ENCODE results near the gene ABCA2. TPM values are rescaled to one million over a fixed set of nuclear protein-coding genes. Genes with fewer than 3 reads are reported as not detected.

ABCA2 gene
- total RNA-seq, 2 donors from 2014 or later: 37.2 to 60.5 TPM

DNA sequence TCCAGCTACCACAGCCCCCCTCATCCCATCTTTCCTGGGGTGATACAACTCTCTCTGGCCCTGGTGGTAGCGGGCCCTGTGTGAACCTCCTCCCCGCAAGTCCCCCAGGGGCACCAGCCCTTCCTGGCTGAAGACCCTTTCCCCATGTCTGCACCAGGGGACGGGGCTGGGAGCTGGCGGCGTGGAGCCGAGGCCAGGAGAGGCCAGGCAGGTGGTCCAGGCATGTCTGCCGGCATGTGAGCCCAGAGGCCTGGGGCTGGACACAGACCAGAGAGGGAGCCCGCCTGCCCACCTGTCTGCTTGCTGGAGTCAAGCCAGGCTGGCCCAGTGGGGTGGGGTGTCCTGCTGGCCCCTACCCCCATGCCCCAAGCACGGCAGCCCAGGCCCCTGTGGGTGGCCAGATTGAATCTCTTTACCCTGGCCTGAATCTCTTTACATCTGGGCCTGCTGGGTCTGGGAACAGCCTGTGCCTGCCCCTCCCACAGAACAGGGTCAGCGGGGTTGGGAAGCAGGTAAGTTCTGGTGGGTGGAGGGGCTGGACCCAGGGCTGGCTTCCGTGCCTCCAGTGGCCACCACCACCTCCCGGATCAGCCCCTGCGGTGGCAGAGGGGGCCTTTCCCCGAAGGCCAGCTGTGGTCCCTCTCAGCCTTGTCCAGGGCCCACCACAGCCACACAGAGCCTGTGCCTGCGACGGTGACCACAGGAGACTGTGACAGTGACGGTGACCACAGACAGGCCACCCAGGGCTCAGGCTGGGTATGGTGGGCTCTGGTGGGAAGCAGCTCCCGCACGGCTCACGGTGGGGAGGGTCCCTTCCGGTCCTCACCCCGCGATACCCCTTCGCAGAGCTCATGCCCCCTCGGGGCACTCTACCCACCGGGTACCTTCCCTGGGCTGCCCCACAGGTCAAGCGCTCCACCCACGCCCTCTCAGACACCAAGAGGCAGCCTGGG, 68.9 kb downstream of the ABCA2 start:
- TF ChIP-seq, protein P1, sequence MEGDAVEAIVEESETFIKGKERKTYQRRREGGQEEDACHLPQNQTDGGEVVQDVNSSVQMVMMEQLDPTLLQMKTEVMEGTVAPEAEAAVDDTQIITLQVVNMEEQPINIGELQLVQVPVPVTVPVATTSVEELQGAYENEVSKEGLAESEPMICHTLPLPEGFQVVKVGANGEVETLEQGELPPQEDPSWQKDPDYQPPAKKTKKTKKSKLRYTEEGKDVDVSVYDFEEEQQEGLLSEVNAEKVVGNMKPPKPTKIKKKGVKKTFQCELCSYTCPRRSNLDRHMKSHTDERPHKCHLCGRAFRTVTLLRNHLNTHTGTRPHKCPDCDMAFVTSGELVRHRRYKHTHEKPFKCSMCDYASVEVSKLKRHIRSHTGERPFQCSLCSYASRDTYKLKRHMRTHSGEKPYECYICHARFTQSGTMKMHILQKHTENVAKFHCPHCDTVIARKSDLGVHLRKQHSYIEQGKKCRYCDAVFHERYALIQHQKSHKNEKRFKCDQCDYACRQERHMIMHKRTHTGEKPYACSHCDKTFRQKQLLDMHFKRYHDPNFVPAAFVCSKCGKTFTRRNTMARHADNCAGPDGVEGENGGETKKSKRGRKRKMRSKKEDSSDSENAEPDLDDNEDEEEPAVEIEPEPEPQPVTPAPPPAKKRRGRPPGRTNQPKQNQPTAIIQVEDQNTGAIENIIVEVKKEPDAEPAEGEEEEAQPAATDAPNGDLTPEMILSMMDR (IDR thresholded peaks at IDR 0.05): no peak
- H3K27ac ChIP-seq: no peak overlapping the region
- H3K27me3 ChIP-seq (replicated peaks; ENCODE audit: insufficient read depth): no peaks in the 10 kb centered on the region
- peaks cover 6 to 16% of the 10 kb centered on the region in 2 donors for H3K4me1 ChIP-seq (ENCODE audit: control insufficient read depth in 1 of 2, low read depth in 2 of 2)
- ATAC-seq (ENCODE audit: insufficient number of reproducible peaks, low FRiP score, low read depth) (no peak), DNase-seq (ENCODE audit: low spot score) (no peak)
- H3K36me3 ChIP-seq: no peaks in the 10 kb centered on the region
- no peak overlapping the region for H3K4me3 ChIP-seq
- H3K9me3 ChIP-seq: no peaks in the 10 kb centered on the region

DNA sequence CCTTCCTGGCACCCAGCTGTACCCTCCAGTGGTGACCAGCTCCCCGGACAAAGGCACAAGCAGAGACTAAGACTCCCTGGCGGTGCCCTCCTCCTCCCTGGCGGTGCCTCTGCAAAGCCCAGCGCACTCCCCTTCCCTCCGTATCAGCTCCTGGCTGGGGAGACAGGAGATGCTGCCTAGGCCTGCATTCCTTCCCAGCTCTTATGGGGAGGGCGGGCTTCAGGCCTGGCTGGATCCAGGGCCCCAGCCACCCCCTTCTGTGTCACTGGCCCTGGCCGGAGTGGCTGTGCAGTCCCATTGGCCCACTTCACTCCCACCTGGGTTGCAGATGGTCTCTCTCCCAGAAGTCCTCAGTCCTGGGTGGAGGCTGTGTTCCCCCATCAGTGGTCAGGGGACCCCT, 69.6 kb downstream of the ABCA2 start:
- no peaks in the 10 kb centered on the region for H3K27me3 ChIP-seq (replicated peaks; ENCODE audit: insufficient read depth)
- ATAC-seq (ENCODE audit: insufficient number of reproducible peaks, low FRiP score, low read depth) (no peak), DNase-seq (ENCODE audit: low spot score) (no peak)
- TF ChIP-seq, protein P1 (IDR thresholded peaks at IDR 0.05): no peak
- H3K36me3 ChIP-seq: no peaks in the 10 kb centered on the region
- H3K27ac ChIP-seq: no peak overlapping the region
- no peaks in the 10 kb centered on the region for H3K9me3 ChIP-seq
- H3K4me3 ChIP-seq: no peak overlapping the region
- peaks cover 6 to 16% of the 10 kb centered on the region in 2 donors for H3K4me1 ChIP-seq (ENCODE audit: control insufficient read depth in 1 of 2, low read depth in 2 of 2)

DNA sequence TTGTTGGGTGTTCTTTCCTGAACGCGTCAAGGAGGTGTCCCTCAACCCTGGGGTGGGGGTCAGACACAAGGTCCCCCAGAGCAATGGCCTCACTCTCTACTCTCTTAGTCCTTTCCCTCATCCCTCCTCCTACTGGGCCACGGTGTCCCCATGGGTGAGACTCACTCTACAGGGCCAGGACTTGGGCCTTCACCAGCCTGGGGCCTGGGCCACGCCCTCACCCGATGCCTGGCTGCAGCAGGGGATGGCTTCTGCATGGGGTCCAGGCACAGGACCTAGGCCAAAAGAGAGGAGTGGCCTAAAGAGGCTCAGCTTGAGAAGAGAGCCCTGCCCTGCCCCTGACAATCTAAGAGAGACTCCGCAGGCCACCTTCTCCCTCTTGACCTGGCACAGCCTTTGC, 70.1 kb downstream of the ABCA2 start:
- no peak for DNase-seq (ENCODE audit: low spot score)
- ATAC-seq (ENCODE audit: insufficient number of reproducible peaks, low FRiP score, low read depth): no peak
- Histone ChIP-seq H3K36me3 (no peaks in the 10 kb centered on the region), H3K27ac (no peak overlapping the region), H3K27me3 (replicated peaks; ENCODE audit: insufficient read depth) (no peaks in the 10 kb centered on the region), H3K4me1 (ENCODE audit: control insufficient read depth in 1 of 2, low read depth in 2 of 2) (peaks cover 6 to 16% of the 10 kb centered on the region in 2 donors), H3K4me3 (no peak overlapping the region), H3K9me3 (no peaks in the 10 kb centered on the region)
- TF ChIP-seq, protein P1 (IDR thresholded peaks at IDR 0.05): no peak

DNA sequence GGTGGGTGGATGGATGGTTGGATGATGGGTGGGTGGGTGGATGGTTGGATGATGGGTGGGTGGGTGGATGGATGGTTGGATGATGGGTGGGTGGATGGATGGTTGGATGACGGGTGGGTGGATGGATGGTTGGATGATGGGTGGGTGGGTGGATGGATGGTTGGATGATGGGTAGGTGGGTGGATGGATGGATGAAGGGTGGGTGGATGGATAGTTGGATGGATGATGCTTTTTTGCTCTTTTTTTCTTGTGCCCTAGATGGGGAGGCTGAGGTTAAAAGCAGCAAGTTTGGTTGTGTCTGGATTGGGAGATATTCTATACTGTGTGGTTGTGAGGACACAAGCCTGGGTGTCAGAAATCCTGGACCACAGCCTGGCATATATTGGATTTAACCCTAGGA, 70.6 kb downstream of the ABCA2 start:
- Histone ChIP-seq H3K9me3 (no peaks in the 10 kb centered on the region), H3K4me1 (ENCODE audit: control insufficient read depth in 1 of 2, low read depth in 2 of 2) (peaks cover 6 to 16% of the 10 kb centered on the region in 2 donors), H3K27ac (no peak overlapping the region), H3K36me3 (no peaks in the 10 kb centered on the region), H3K27me3 (replicated peaks; ENCODE audit: insufficient read depth) (no peaks in the 10 kb centered on the region), H3K4me3 (no peak overlapping the region)
- TF ChIP-seq, protein P1 (IDR thresholded peaks at IDR 0.05): no peak
- DNase-seq (ENCODE audit: low spot score) (no peak), ATAC-seq (ENCODE audit: insufficient number of reproducible peaks, low FRiP score, low read depth) (no peak)

Other genes starting within 250 kb of the ABCA2 start
- 10 to 100 TPM; 12.8 to 37.8 TPM for gene TMEM141, start 236.9 kb downstream of the ABCA2 start, total RNA-seq
- gene CCDC183, start 231.9 kb downstream of the ABCA2 start, total RNA-seq: under 1 TPM; 0.68 to 0.71 TPM
- 10 to 100 TPM; 61.7 to 86.2 TPM for gene RABL6, start 220.3 kb downstream of the ABCA2 start, total RNA-seq
- 1 to 10 TPM; 7.3 to 9.2 TPM for gene AJM1, start 185.8 kb downstream of the ABCA2 start, total RNA-seq
- 10 to 100 TPM; 37.5 to 92.1 TPM for gene PHPT1, start 178.8 kb downstream of the ABCA2 start, total RNA-seq
- 1 to 10 TPM; 1.8 to 2.8 TPM for gene MAMDC4, start 175.9 kb downstream of the ABCA2 start, total RNA-seq
- 100 to 1,000 TPM; 200 to 240 TPM for gene EDF1, start 161.9 kb downstream of the ABCA2 start, total RNA-seq
- gene TRAF2, start 141.7 kb downstream of the ABCA2 start, total RNA-seq: 10 to 100 TPM; 11.6 to 12.9 TPM
- 100 to 1,000 TPM; 176 to 383 TPM for gene FBXW5, start 83.5 kb downstream of the ABCA2 start, total RNA-seq
- gene C8G, start 83.0 kb downstream of the ABCA2 start, total RNA-seq: not detected
- under 1 TPM in 1 of 2 donors, not detected in 1; 0.27 TPM for gene LCN12, start 76.0 kb downstream of the ABCA2 start, total RNA-seq
- 10 to 100 TPM; 66.1 to 89.5 TPM for gene PTGDS, start 50.7 kb downstream of the ABCA2 start, total RNA-seq
- gene LCNL1, start 45.2 kb downstream of the ABCA2 start, total RNA-seq: not detected
- gene PAXX, start 35.8 kb downstream of the ABCA2 start, total RNA-seq: 10 to 100 TPM; 49.9 to 57.3 TPM
- gene CLIC3, start 31.7 kb downstream of the ABCA2 start, total RNA-seq: 1 to 10 TPM; 1.4 to 8.7 TPM
- not detected for gene FUT7, start 3.9 kb upstream of the ABCA2 start, total RNA-seq
- gene NPDC1, start 17.9 kb upstream of the ABCA2 start, total RNA-seq: 10 to 100 TPM; 71.5 to 95.8 TPM
- gene ENTPD2, start 25.8 kb upstream of the ABCA2 start, total RNA-seq: under 1 TPM; 0.92 to 0.95 TPM
- gene SAPCD2, start 42.3 kb upstream of the ABCA2 start, total RNA-seq: under 1 TPM; 0.41 to 0.92 TPM
- gene UAP1L1, start 49.3 kb upstream of the ABCA2 start, total RNA-seq: 10 to 100 TPM in 1 of 2 donors, 1 to 10 TPM in 1; 9.6 to 11.4 TPM
- gene MAN1B1, start 58.7 kb upstream of the ABCA2 start, total RNA-seq: 10 to 100 TPM; 32.9 to 52.9 TPM
- gene DPP7, start 86.5 kb upstream of the ABCA2 start, total RNA-seq: 100 to 1,000 TPM; 100 to 148 TPM
- not detected for gene GRIN1, start 110.9 kb upstream of the ABCA2 start, total RNA-seq
- gene LRRC26, start 141.8 kb upstream of the ABCA2 start, total RNA-seq: not detected
- not detected for gene TMEM210, start 143.8 kb upstream of the ABCA2 start, total RNA-seq
- gene ANAPC2, start 160.3 kb upstream of the ABCA2 start, total RNA-seq: 10 to 100 TPM; 25.2 to 43.0 TPM
- gene SSNA1, start 160.4 kb upstream of the ABCA2 start, total RNA-seq: 10 to 100 TPM; 40.6 to 67.1 TPM
- gene TPRN, start 172.5 kb upstream of the ABCA2 start, total RNA-seq: 1 to 10 TPM; 4.7 to 5.6 TPM
- 10 to 100 TPM; 12.0 to 35.2 TPM for gene TMEM203, start 177.4 kb upstream of the ABCA2 start, total RNA-seq
- 10 to 100 TPM; 13.3 to 17.7 TPM for gene NDOR1, start 177.5 kb upstream of the ABCA2 start, total RNA-seq
- gene RNF208, start 194.0 kb upstream of the ABCA2 start, total RNA-seq: 1 to 10 TPM in 1 of 2 donors, not detected in 1; 3.7 TPM
- not detected for gene CYSRT1, start 196.9 kb upstream of the ABCA2 start, total RNA-seq
- gene RNF224, start 199.3 kb upstream of the ABCA2 start, total RNA-seq: not detected
- under 1 TPM in 1 of 2 donors, not detected in 1; 0.54 TPM for gene SLC34A3, start 202.7 kb upstream of the ABCA2 start, total RNA-seq
- 100 to 1,000 TPM; 172 to 193 TPM for gene TUBB4B, start 213.1 kb upstream of the ABCA2 start, total RNA-seq
- not detected for gene STPG3, start 223.0 kb upstream of the ABCA2 start, total RNA-seq
- 10 to 100 TPM; 37.2 to 40.6 TPM for gene NELFB, start 227.1 kb upstream of the ABCA2 start, total RNA-seq
- gene TOR4A, start 249.5 kb upstream of the ABCA2 start, total RNA-seq: 10 to 100 TPM; 26.4 to 43.5 TPM

All from thoracic aorta (tissue), 2 donors.